Measurements from ENCODE around the gene TRRAP. TPM values are rescaled to one million over a fixed set of nuclear protein-coding genes. Genes with fewer than 3 reads are reported as not detected.

Gene TRRAP
- total and polyA plus RNA-seq, 2 of the 8 experiments (the other 6 are each of a cell fraction or from before 2014, with no cell fraction given): 21.7 to 48.6 TPM

GRCh38 chr7:98968621-98969020, 90.3 kb downstream of the TRRAP start:
- H2AFZ ChIP-seq (ENCODE audit: low read length): no peak overlapping the region
- H3K79me1 ChIP-seq (ENCODE audit: low read depth, low read length): no peaks in the 10 kb centered on the region
- no peaks in the 10 kb centered on the region for H3K9me3 ChIP-seq (ENCODE audit: insufficient read depth in 2 of 2, low read depth in 1 of 2, low read length in 1 of 2)
- H2BK15ac ChIP-seq (ENCODE audit: low read length): no peak overlapping the region
- H3K27ac ChIP-seq (ENCODE audit: low read depth, low read length): no peak overlapping the region; the same call in 1 of the 2 replicates
- H2BK20ac ChIP-seq (ENCODE audit: low read length): no peak overlapping the region
- H2BK120ac ChIP-seq (replicated peaks; ENCODE audit: low read depth, low read length): no peak overlapping the region
- DNase-seq (ENCODE audit: low read depth in 1 of 2, low spot score in 2 of 2) (no peak), FAIRE-seq (no peak)
- H3K23ac ChIP-seq (ENCODE audit: insufficient read length): no peak overlapping the region
- no peak overlapping the region for H3K18ac ChIP-seq (ENCODE audit: extremely low read depth, low read length)
- no peak overlapping the region for H3K4me2 ChIP-seq (ENCODE audit: insufficient read depth in 1 of 2, low read depth in 2 of 2, low read length in 2 of 2)
- H3K27me3 ChIP-seq (replicated peaks in 1 of 4; ENCODE audit: control insufficient read depth in 3 of 4, extremely low read depth in 1 of 4, insufficient read depth in 3 of 4, low read length in 3 of 4): no peaks in the 10 kb centered on the region
- no peaks in the 10 kb centered on the region for H3K23me2 ChIP-seq (ENCODE audit: low read depth, low read length)
- H4K8ac ChIP-seq (ENCODE audit: extremely low read depth, insufficient read depth, low read length): no peak overlapping the region
- H3K4me3 ChIP-seq (ENCODE audit: extremely low read depth in 1 of 4, insufficient read depth in 2 of 4, low read depth in 3 of 4, low read length in 4 of 4): no peak overlapping the region
- no peaks in the 10 kb centered on the region for H3K4me1 ChIP-seq (replicated peaks in 1 of 4; ENCODE audit: control insufficient read depth in 3 of 4, insufficient read depth in 4 of 4, low read length in 3 of 4)
- H3K56ac ChIP-seq (replicated peaks; ENCODE audit: insufficient read length, low read depth, low read length): no peak overlapping the region
- H3K14ac ChIP-seq (ENCODE audit: insufficient read length): no peak overlapping the region
- H3K36me3 ChIP-seq (ENCODE audit: control insufficient read depth in 2 of 4, insufficient read depth in 4 of 4, low read length in 3 of 4): peaks cover 39 to 73% (median 67%) of the 10 kb centered on the region in 4 experiments
- H4K5ac ChIP-seq (ENCODE audit: insufficient read length, low read depth, low read length): no peak overlapping the region
- no peak overlapping the region for H2BK12ac ChIP-seq (ENCODE audit: low read depth, low read length)
- ChIA-PET CTCF (ENCODE audit: partially characterized antibody) (interaction anchor here (1.3 kb wide), 1 partner anchor 15 kb away, joined by 3 read pairs; no protein-coding TSS in a partner anchor), POLR2A (ENCODE audit: partially characterized antibody) (no interaction called here)
- no peaks in the 10 kb centered on the region for H3K79me2 ChIP-seq (ENCODE audit: control insufficient read depth in 1 of 2, insufficient read depth in 2 of 2, low read length in 2 of 2)
- no peak overlapping the region for H2AK5ac ChIP-seq (ENCODE audit: low read depth, low read length)
- H3K9ac ChIP-seq (replicated peaks in 1 of 4; ENCODE audit: extremely low read depth in 1 of 4, low read depth in 3 of 4, low read length in 3 of 4): no peak overlapping the region
- 93% methylated on average over 14 of the region's 14 CpGs; no CpG with 5 or more reads in 1 of the 2 experiments for WGBS, 2 experiments (ENCODE audit: extremely low coverage in 1 of 2, insufficient coverage in 1 of 2, insufficient read length in 1 of 2, insufficient replicate concordance in 2 of 2, low coverage in 1 of 2, low lambda C conversion rate in 2 of 2, missing lambda C conversion rate in 1 of 2)
- H4K91ac ChIP-seq (replicated peaks; ENCODE audit: insufficient read length, low read length): no peak overlapping the region
- no peak overlapping the region for H3K4ac ChIP-seq (replicated peaks; ENCODE audit: insufficient read length, low read depth, low read length)
- peaks cover 2 to 8% of the 10 kb centered on the region in 2 experiments for H4K20me1 ChIP-seq (replicated peaks in 1 of 2; ENCODE audit: control insufficient read depth in 1 of 2, insufficient read depth in 2 of 2, low read length in 2 of 2)
- no peak overlapping the region for H2BK5ac ChIP-seq (ENCODE audit: low read depth, low read length)
- no peak for TF ChIP-seq CEBPB (IDR thresholded peaks at IDR 0.05; ENCODE audit: low read depth, low read length)
- TF ChIP-seq TEAD4 (IDR thresholded peaks at IDR 0.05; ENCODE audit: low read depth, low read length): no peak
- no peak for TF ChIP-seq CBX5 (IDR thresholded peaks at IDR 0.05; ENCODE audit: low read depth, low read length)
- no peak for TF ChIP-seq ASH2L (IDR thresholded peaks at IDR 0.05; ENCODE audit: low read length)
- no peak for TF ChIP-seq SIX5 (IDR thresholded peaks at IDR 0.05; ENCODE audit: low read depth, low read length)
- TF ChIP-seq, protein P1, sequence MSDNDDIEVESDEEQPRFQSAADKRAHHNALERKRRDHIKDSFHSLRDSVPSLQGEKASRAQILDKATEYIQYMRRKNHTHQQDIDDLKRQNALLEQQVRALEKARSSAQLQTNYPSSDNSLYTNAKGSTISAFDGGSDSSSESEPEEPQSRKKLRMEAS (IDR thresholded peaks at IDR 0.05): no peak
- TF ChIP-seq ZNF274 (IDR thresholded peaks at IDR 0.05; ENCODE audit: borderline replicate concordance, extremely low read depth, low read length): no peak
- TF ChIP-seq E2F6 (IDR thresholded peaks at IDR 0.05): no peak
- no peak for TF ChIP-seq JUND (IDR thresholded peaks at IDR 0.05; ENCODE audit: low read length)
- no peak for TF ChIP-seq SAP30 (IDR thresholded peaks at IDR 0.05; ENCODE audit: insufficient read depth, insufficient replicate concordance, low read length)
- TF ChIP-seq POU5F1 (IDR thresholded peaks at IDR 0.05; ENCODE audit: low read depth, low read length): no peak
- TF ChIP-seq JUN (IDR thresholded peaks at IDR 0.05; ENCODE audit: low read depth, low read length): no peak
- no peak for TF ChIP-seq HDAC2 (IDR thresholded peaks at IDR 0.05; ENCODE audit: borderline replicate concordance in 1 of 2, low read depth in 2 of 2, low read length in 2 of 2)
- no peak for TF ChIP-seq BCL11A (IDR thresholded peaks at IDR 0.05; ENCODE audit: low read depth in 2 of 2, low read length in 2 of 2)

Measured in H1 (cell line).